C4-2B (cell line): Measurements from ENCODE around the gene MRC2.

ENCODE experiments used
- H3K27ac ChIP-seq: fragments of 450-650 bp; 2 replicates; pipeline ENCODE4 v1.5.1; 2017
- CTCF ChIP-seq: fragments of 450-650 bp; conservative IDR thresholded peaks from 2 replicates; pipeline ENCODE4 v1.5.1; 2017; ENCODE audit warnings: mild to moderate bottlenecking
- ZFX ChIP-seq: fragments of 450-650 bp; IDR thresholded peaks from 2 replicates; pipeline ENCODE4 v1.6.1; 2017

The MRC2 gene

DNA sequence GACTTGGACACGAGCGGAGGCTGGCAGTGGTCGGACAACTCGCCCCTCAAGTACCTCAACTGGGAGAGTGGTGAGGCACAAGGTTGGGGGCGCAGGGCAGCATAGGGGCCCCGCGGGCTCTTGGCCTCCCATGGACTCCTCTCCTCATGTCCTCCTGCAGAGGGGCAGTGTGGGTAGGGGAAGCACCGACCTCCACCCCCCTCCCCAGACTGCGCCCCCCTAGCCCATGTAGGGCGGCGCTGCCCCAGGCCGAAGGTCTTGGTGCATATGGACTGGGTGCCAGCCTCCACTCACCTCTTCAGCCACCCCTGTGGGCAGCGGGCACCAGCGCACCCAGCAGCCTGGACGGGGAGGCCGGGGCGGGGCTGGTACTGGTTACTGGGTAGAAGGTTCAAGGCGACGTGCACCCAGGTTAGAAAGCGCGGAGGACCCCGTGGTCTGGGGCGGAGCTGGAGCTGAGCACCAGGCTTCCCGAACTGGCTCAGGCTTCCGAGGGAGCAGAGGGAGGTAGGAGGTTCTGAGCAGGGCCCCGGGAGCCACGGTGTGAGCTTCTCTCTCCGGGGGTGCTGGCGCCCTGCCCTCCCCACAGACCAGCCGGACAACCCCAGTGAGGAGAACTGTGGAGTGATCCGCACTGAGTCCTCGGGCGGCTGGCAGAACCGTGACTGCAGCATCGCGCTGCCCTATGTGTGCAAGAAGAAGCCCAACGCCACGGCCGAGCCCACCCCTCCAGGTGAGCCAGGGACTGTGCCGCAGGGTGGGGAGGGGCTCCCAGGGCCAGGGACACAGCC is 39.5 kb downstream of the MRC2 start:
- TF ChIP-seq CTCF, result no peak
- no peak for TF ChIP-seq ZFX
- H3K27ac ChIP-seq, result no peak overlapping the region

DNA sequence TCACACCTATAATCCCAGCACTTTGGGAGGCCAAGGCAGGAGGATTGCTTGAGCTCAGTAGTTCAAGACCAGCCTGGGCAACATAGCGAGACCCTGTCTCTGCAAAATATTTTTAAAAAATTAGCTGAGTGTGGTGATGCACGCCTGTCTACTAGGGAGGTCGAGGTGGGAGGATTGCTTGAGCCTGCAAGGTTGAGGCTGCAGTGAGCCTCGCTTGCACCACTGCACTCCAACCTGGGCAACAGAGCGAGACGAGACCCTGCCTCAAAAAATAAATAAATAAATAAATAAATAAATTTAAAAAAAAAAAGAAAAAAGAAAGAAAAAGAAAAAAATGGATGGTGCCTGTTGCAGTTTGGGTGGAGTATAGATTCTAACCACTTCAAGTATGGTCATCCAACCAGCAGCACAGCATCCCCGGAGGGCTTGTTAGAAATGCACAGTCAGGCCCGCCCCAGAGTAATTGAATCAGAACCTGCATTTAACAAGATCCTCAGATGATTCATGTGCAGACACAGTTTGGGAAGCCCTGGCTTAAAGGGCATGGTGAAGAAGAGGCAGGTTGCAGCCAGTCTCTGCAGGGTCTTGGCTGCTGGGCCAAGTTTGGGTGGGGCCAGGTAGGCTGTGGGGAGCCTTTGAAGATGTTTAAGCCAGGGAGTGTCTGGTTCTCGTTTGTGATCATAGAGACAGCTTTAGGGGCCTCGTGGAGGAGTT is 40.8 kb downstream of the MRC2 start:
- TF ChIP-seq ZFX (no peak), CTCF (no peak)
- H3K27ac ChIP-seq, result no peak overlapping the region

- no peak overlapping the region for H3K27ac ChIP-seq
- TF ChIP-seq CTCF (no peak), ZFX (no peak)
These were observed 42.8 kb downstream of the MRC2 start for GRCh38 chr17:62670202-62670821.

- TF ChIP-seq ZFX, result no peak
- no peak for TF ChIP-seq CTCF
- no peak overlapping the region for H3K27ac ChIP-seq
These were observed 44.1 kb downstream of the MRC2 start for GRCh38 chr17:62671553-62671952.

DNA sequence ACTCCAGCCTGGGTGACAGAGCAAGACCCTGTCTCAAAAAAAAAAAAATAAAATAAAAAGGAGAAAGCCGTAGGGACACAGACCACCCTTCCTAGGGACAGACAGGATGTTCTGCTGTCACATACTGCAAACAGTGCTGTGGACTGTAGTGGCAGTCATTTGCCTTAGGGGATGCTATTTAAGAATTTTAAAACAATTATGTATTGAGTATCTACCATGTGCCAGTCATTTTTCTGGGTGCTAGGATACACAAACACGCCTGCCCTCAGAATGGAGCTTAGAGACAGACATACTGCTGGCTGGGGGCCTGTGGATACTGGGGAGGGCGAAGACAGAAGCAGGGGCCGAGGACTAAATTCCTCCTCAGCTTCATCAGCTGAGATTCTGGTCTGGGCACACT is 45.5 kb downstream of the MRC2 start:
- TF ChIP-seq CTCF, result no peak
- TF ChIP-seq ZFX, result no peak
- no peak overlapping the region for H3K27ac ChIP-seq

GRCh38 chr17:62673614-62674362 is 46.3 kb downstream of the MRC2 start:
- H3K27ac ChIP-seq, result no peak overlapping the region
- no peak for TF ChIP-seq ZFX
- TF ChIP-seq CTCF, result no peak
